PC-3 (cell line): ENCODE measurements around the gene CFAP53.

ENCODE experiments used
- EZH2phosphoT487 ChIP-seq: fragments of 300-600 bp; sonication (generic); IDR thresholded peaks from 2 replicates; pipeline ENCODE4 v1.6.1; 2018; ENCODE audit warnings: mild to moderate bottlenecking, antibody characterized with exemption, low read length, borderline replicate concordance
- TF ChIP-seq, protein P1 (sequence below): fragments of 300-600 bp; sonication (generic); conservative IDR thresholded peaks from 2 replicates; pipeline ENCODE4 v1.5.1; 2017; ENCODE audit warnings: antibody characterized with exemption, low read depth, mild to moderate bottlenecking, low read length

DNA sequence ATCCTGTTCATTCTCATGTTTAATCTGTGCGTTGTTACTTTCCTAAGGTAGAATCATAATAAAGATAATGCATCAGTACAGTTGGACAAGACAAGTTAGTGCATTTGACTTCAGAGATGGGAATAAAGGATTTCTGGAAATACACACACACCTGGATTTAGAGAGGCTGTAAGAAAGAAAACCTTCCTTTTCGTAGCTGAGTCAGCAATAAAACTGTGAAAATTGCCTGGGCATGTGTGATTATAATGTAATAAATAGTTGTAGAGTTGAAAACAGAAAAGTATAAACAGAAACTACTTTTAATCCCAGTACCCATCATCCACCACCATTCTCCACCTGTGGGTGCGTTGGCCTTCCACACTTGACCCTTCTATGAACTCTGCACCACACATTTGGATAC is 15.4 kb downstream of the CFAP53 start:
- TF ChIP-seq, protein P1, sequence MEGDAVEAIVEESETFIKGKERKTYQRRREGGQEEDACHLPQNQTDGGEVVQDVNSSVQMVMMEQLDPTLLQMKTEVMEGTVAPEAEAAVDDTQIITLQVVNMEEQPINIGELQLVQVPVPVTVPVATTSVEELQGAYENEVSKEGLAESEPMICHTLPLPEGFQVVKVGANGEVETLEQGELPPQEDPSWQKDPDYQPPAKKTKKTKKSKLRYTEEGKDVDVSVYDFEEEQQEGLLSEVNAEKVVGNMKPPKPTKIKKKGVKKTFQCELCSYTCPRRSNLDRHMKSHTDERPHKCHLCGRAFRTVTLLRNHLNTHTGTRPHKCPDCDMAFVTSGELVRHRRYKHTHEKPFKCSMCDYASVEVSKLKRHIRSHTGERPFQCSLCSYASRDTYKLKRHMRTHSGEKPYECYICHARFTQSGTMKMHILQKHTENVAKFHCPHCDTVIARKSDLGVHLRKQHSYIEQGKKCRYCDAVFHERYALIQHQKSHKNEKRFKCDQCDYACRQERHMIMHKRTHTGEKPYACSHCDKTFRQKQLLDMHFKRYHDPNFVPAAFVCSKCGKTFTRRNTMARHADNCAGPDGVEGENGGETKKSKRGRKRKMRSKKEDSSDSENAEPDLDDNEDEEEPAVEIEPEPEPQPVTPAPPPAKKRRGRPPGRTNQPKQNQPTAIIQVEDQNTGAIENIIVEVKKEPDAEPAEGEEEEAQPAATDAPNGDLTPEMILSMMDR = no peak
- TF ChIP-seq EZH2phosphoT487 = no peak
